Esophagus muscularis mucosa (tissue), 4 donors: Measurements from ENCODE around the gene MEGF8. TPM values are rescaled to one million over a fixed set of nuclear protein-coding genes. Genes with fewer than 3 reads are reported as not detected.

ENCODE experiments used
- DNase-seq: peaks from one replicate; pipeline ENCODE4 v3.0.0-alpha.2; 2017; ENCODE audit errors: extremely low spot score
- H3K27ac ChIP-seq, 4 donors: fragments of 200-600 bp; sonication (generic); replicated peaks in 1 of 4; 1 replicate in 3 of 4; 2 replicates in 1 of 4; pipeline ENCODE4 v1.5.1; 2016 to 2019; ENCODE audit warnings: mild to moderate bottlenecking in 1 of 4
- H3K27me3 ChIP-seq, 4 donors: fragments of 200-600 bp; sonication (generic); one replicate each; pipeline versions ENCODE4 v1.5.1 to v1.6.0; 2016 to 2019
- H3K36me3 ChIP-seq, 4 donors: fragments of 200-600 bp; sonication (generic); one replicate each; pipeline ENCODE4 v1.5.1; 2016 to 2019
- H3K4me1 ChIP-seq, 4 donors: fragments of 200-600 bp; sonication (generic); one replicate each; pipeline ENCODE4 v1.5.1; 2016 to 2019
- H3K4me3 ChIP-seq, 4 donors: fragments of 200-600 bp; sonication (generic); 1 replicate in 2 of 4; 2 replicates in 2 of 4; pipeline ENCODE4 v1.5.1; 2016 to 2019; ENCODE audit warnings: mild to moderate bottlenecking in 4 of 4, moderate library complexity in 1 of 4
- H3K9me3 ChIP-seq, 4 donors: fragments of 200-600 bp; sonication (generic); 1 replicate in 3 of 4; 2 replicates in 1 of 4; pipeline ENCODE4 v1.5.1; 2016 to 2019
- EP300 ChIP-seq: sonication (generic); formaldehyde crosslinking; IDR thresholded peaks from one replicate; pipeline ENCODE4 v1.6.1; 2017; ENCODE audit warnings: antibody characterized with exemption
- POLR2A ChIP-seq: fragments of 450-650 bp; IDR thresholded peaks from one replicate; pipeline ENCODE4 v1.6.1; 2017; ENCODE audit warnings: antibody characterized with exemption, moderate library complexity, mild to moderate bottlenecking, low read depth
- POLR2AphosphoS5 ChIP-seq, 2 donors: sonication (generic); formaldehyde crosslinking; IDR thresholded peaks; one replicate each; pipeline ENCODE4 v1.6.1; 2017; ENCODE audit warnings: antibody characterized with exemption in 2 of 2
- WGBS: methylation state at CpG from one replicate; pipeline ENCODE4 v1.1.5; 2018; 5-methylcytosine and 5-hydroxymethylcytosine counted together
- intact Hi-C: fragments of 100-400 bp; cut with DNase I; formaldehyde crosslinking; loops from one replicate; pipeline ENCODE4 v1.15.1; 2023
- total RNA-seq, 4 donors: library from RNA; depleted of rRNA; stranded (reverse); fragments of >200 nt; gene quantifications; one replicate each; pipeline versions ENCODE4 v1.1.0 to v1.2.1, GENCODE V29; 2016
- TF ChIP-seq, protein P1 (sequence below), 3 experiments: fragments of 200-600 bp in 2 of 3; fragments of 450-650 bp in 1 of 3; sonication (generic) in 2 of 3; IDR thresholded peaks; one replicate each; pipeline ENCODE4 v1.5.1; 2017 to 2019; ENCODE audit warnings: antibody characterized with exemption in 3 of 3, mild to moderate bottlenecking in 2 of 3, moderate library complexity in 1 of 3

MEGF8 gene
- total RNA-seq, 4 donors from 2014 or later: 18.2 to 46.2 (median 25.5) TPM

DNA sequence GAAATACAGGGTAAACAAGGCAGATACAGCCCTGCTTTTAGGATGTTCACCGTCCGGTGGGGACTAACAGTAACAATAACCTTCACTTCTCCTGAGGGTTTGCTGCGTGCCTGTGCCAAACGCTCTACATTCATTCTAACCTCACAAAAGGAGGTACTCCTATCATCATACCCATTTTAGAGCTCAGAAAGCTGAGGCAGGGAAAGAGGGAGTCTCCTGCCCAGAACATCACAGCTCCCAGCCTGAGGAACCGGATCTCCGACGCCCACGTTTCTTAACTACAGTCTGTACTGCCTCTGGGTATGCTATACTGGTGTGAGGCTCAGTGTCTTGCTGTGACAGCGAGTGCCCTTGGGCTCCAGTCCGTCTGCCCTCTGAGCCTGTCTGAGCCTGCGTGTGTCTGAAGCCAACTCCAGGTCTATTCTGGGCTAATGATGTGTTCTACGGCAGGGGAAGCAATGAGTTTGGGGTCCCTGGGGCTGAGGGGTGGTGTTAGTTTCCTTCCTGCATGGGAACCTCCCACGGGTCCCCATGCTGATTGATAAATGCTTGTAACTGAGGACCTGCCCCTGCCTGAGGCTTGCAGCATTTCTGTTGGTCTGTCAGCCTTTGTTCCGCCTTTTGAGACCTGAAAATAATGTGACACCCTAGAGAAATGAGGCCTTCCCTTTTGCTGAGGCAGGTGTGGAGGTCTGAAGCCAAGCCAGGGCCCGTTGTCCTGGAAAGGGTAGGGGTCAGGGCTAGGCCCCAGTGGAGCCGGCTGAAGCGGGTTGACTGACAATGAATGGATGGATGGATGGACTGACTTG, 96.9 kb downstream of the MEGF8 start:
- no peaks in the 10 kb centered on the region for H3K9me3 ChIP-seq
- intact Hi-C loops: no loop called here
- H3K4me1 ChIP-seq: peaks cover 36 to 45% (median 43%) of the 10 kb centered on the region in 4 donors
- TF ChIP-seq POLR2AphosphoS5 (IDR thresholded peaks at IDR 0.05): no peak
- TF ChIP-seq, protein P1, sequence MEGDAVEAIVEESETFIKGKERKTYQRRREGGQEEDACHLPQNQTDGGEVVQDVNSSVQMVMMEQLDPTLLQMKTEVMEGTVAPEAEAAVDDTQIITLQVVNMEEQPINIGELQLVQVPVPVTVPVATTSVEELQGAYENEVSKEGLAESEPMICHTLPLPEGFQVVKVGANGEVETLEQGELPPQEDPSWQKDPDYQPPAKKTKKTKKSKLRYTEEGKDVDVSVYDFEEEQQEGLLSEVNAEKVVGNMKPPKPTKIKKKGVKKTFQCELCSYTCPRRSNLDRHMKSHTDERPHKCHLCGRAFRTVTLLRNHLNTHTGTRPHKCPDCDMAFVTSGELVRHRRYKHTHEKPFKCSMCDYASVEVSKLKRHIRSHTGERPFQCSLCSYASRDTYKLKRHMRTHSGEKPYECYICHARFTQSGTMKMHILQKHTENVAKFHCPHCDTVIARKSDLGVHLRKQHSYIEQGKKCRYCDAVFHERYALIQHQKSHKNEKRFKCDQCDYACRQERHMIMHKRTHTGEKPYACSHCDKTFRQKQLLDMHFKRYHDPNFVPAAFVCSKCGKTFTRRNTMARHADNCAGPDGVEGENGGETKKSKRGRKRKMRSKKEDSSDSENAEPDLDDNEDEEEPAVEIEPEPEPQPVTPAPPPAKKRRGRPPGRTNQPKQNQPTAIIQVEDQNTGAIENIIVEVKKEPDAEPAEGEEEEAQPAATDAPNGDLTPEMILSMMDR (IDR thresholded peaks at IDR 0.05): no peak
- TF ChIP-seq POLR2A: no peak
- no peak for TF ChIP-seq EP300
- no peak for DNase-seq
- H3K27ac ChIP-seq: peak overlapping the region; percentile 63 to 81 (median 70)
- peak overlapping the region; percentile 62 to 83 (median 68) for H3K4me3 ChIP-seq
- H3K36me3 ChIP-seq: peaks cover 0 to 4% (median 0%) of the 10 kb centered on the region in 4 donors
- H3K27me3 ChIP-seq: no peaks in the 10 kb centered on the region
- 71% methylated on average over 16 of the region's 17 CpGs for whole genome bisulfite sequencing

DNA sequence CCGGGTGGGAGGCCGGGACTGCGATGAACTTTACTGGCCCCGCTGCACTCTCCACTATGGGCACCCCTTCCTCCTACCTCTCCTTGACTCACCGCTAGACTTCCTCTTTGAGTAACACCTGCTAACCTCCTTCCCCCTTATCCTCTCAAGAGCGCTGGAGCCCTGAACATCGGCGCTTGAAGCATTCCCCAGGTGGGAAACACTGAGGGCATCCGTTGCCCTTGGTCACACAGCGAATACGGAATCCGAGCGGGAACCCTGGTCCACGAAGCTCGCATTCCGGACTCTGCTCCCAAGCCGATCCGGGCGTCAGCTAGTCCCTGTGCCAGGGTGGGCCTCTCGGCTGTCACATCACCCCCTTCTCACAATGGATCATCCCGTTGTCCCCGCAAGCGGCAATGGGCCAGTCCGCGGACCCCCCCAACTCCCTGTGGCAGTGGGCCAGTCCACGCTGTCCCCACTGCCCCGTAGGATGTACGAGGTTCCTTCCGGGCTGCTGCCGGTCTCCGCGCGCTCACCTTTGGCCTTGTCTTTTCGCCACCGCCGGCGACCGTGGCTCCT, 97.5 kb downstream of the MEGF8 start:
- Histone ChIP-seq H3K4me3 (peak overlapping the region; percentile 62 to 83 (median 68)), H3K27ac (peak overlapping the region; percentile 63 to 81 (median 70)), H3K36me3 (peaks cover 0 to 3% (median 0%) of the 10 kb centered on the region in 4 donors), H3K27me3 (no peaks in the 10 kb centered on the region), H3K9me3 (no peaks in the 10 kb centered on the region), H3K4me1 (peaks cover 36 to 45% (median 43%) of the 10 kb centered on the region in 4 donors)
- intact Hi-C loops: no loop called here
- 5% methylated on average over 7 of the region's 38 CpGs for WGBS
- TF ChIP-seq, protein P1 (IDR thresholded peaks at IDR 0.05): no peak
- no peak for TF ChIP-seq EP300
- no peak for DNase-seq

DNA sequence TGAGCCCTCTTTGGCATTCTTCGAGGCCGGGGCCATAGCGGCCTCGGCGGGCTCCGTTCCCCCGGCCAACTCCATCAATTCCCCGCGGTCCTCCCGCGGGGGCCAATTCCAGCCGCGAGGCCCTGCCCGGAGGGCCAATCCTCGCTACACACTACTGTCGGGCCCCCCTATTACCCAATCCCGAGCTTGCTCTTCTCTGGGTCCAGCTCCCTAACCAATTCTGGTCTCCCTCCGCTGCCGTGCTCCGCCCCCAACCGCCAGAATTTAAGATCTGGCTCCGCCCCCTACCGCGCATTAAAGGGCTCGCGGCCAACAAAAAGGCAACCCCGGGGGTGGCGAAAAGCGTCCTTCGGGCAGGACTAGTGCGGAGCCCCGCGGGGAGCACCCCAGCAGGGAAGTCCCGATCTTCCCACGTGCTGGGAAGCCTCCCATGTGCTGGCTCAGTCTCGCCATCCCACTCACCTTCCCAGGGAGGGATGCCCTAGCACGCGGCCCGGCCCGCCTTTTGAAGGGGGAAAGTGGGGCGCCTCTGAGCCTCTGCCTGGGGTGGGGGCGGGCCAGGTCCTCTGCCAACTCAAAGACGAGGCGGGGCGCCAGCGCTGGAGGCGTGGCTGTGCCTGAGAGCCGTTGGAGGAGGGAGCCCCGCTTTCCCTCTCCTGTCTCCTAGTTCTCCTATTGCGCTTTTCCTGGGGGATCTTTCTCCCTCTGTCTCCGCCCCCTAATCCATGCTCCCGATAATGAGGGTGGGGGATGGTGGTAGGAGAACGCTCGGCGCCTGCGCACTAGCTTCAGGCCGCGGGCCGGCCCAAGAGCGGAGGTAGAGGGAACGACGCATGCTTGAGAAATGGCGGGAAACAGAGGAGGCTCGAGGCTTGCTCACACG, 98.3 kb downstream of the MEGF8 start:
- peak; percentile 45 to 74 for TF ChIP-seq POLR2AphosphoS5 (IDR thresholded peaks at IDR 0.05)
- TF ChIP-seq, protein P1 (IDR thresholded peaks at IDR 0.05): no peak
- Histone ChIP-seq H3K36me3 (no peaks in the 10 kb centered on the region), H3K27ac (peak overlapping the region; percentile 63 to 81 (median 70)), H3K4me3 (peak overlapping the region; percentile 62 to 83 (median 68)), H3K27me3 (no peaks in the 10 kb centered on the region), H3K4me1 (peaks cover 36 to 45% (median 43%) of the 10 kb centered on the region in 4 donors), H3K9me3 (no peaks in the 10 kb centered on the region)
- DNase-seq: peak; percentile 96
- 20% methylated on average over 28 of the region's 65 CpGs for WGBS
- intact Hi-C loops: no loop called here

DNA sequence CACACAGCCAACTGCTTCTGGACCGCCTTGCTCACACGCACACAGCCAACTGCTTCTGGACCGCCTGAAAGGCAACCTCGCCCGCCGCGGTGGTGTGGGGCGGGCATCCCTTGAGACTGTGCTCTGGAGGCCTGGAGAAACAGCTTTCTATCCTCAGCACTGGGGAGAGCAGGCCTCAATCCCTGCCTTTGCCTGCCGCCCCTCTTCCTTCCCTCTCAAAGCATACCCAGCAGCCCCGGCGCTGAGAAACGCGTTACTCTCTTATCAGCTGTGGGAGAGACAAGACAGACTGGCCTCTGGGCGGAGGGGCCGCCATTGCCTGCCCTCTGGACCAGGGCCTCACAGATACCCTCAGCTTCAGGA, 98.9 kb downstream of the MEGF8 start:
- Histone ChIP-seq H3K27me3 (no peaks in the 10 kb centered on the region), H3K9me3 (no peaks in the 10 kb centered on the region), H3K4me3 (peak overlapping the region; percentile 62 to 83 (median 68)), H3K27ac (peak overlapping the region in 2 of 4 donors; percentile 67 to 81), H3K36me3 (no peaks in the 10 kb centered on the region), H3K4me1 (peaks cover 36 to 45% (median 38%) of the 10 kb centered on the region in 4 donors)
- TF ChIP-seq POLR2AphosphoS5 (IDR thresholded peaks at IDR 0.05): no peak
- TF ChIP-seq, protein P1 (IDR thresholded peaks at IDR 0.05): no peak
- TF ChIP-seq EP300: no peak
- no peak for TF ChIP-seq POLR2A
- intact Hi-C loops: no loop called here
- 73% methylated on average over 15 of the region's 15 CpGs for WGBS
- no peak for DNase-seq
